ENCODE results near the gene NKIRAS2. TPM values are rescaled to one million over a fixed set of nuclear protein-coding genes. Genes with fewer than 3 reads are reported as not detected.

NKIRAS2 gene
- total and polyA plus RNA-seq, 2 of the 4 experiments (the other 2 are of a cell fraction), result 25.6 to 51.8 TPM

DNA sequence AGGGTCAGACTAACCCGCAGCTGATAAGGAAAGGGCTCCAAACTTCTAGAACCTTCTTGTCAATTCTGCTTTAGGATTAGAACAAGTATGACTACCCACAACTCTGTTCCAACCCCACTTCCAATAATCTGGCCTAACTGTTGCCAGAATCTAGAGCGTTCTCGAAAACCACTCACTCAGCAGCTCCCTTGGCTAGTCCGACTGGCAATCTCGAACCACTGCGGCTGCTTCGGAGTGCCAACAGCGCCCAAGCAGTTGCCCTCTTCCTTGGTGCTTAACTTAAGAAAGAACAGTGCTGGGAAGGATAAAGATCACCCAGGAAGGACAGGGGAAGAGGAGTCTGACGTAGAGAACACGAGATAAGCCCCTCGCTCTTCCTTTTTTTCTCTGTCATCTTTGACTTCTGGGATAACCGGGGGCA is 3.5 kb upstream of the NKIRAS2 start:
- no peak overlapping the region; the same call in 1 of the 2 replicates for H3K18ac ChIP-seq (ENCODE audit: low read depth, low read length)
- WGBS, 2 experiments (ENCODE audit: extremely low coverage in 2 of 2, insufficient read length in 1 of 2), result 0% methylated on average over 2 of the region's 12 CpGs; no CpG with 5 or more reads in 1 of the 2 experiments
- peaks cover 9 to 63% of the 10 kb centered on the region in 2 experiments for H3K79me1 ChIP-seq (ENCODE audit: low read depth in 1 of 2, low read length in 2 of 2)
- peak overlapping the region; percentile 88 for H3K56ac ChIP-seq (ENCODE audit: extremely low read depth, insufficient read depth, low read length)
- H3K9me3 ChIP-seq (ENCODE audit: control insufficient read depth, insufficient read depth, low read length), result no peaks in the 10 kb centered on the region
- peak overlapping the region; percentile 93 for H3K9ac ChIP-seq (ENCODE audit: low read depth, low read length)
- peak overlapping the region; percentile 38; the same call in 1 of the 3 replicates for H2BK15ac ChIP-seq (ENCODE audit: low read depth, low read length)
- peak overlapping the region; percentile 91 for H4K5ac ChIP-seq (ENCODE audit: low read depth, low read length)
- ATAC-seq (ENCODE audit: low read depth) (no peak), DNase-seq (peak; percentile 16)
- H3K23ac ChIP-seq (ENCODE audit: low read depth, low read length), result peak overlapping the region; percentile 100
- peak overlapping the region; percentile 94 for H4K91ac ChIP-seq (ENCODE audit: insufficient read depth, low read depth, low read length)
- H3K4me2 ChIP-seq (ENCODE audit: low read depth, low read length), result peak overlapping the region; percentile 94
- H4K20me1 ChIP-seq (ENCODE audit: insufficient read depth, low read length), result peaks cover 30% of the 10 kb centered on the region
- H2AFZ ChIP-seq (replicated peaks; ENCODE audit: low read length, poor library complexity), result peak overlapping the region; percentile 97
- no peak for TF ChIP-seq MAFK (IDR thresholded peaks at IDR 0.05; ENCODE audit: low read depth, low read length)
- no peak for TF ChIP-seq BHLHE40 (IDR thresholded peaks at IDR 0.05; ENCODE audit: low read depth, low read length)
- TF ChIP-seq NFE2L2 (IDR thresholded peaks at IDR 0.05; ENCODE audit: low read depth, low read length), result no peak
- TF ChIP-seq CEBPB (IDR thresholded peaks at IDR 0.05; ENCODE audit: low read depth, low read length), result no peak
- no peak for TF ChIP-seq SMC3 (IDR thresholded peaks at IDR 0.05; ENCODE audit: low read depth, low read length)
- 0 out of 2 replicates have a peak overlapping the region, but pooled peaks have one; percentile 9 for H2BK20ac ChIP-seq (ENCODE audit: low read depth, low read length)
- peak overlapping the region; percentile 99 for H3K14ac ChIP-seq (replicated peaks; ENCODE audit: low read depth, low read length)
- no TSS peak for BruUV-seq (replicated peaks)
- peak overlapping the region; percentile 73; the same call in 1 of the 2 replicates for H2BK120ac ChIP-seq (ENCODE audit: low read depth, low read length)
- peak overlapping the region; percentile 98 for H3K4ac ChIP-seq (ENCODE audit: low read depth, low read length)
- peaks cover 3% of the 10 kb centered on the region; the same call in 1 of the 2 replicates for H3K4me1 ChIP-seq (ENCODE audit: control insufficient read depth, insufficient read depth, low read length)
- dilution Hi-C loops (cut with HindIII; ENCODE audit: low sequenced_read_pairs, unreplicated experiment), result no loop called here
- peak overlapping the region; percentile 96 to 100 for H4K8ac ChIP-seq (ENCODE audit: low read depth in 2 of 2, low read length in 2 of 2)
- peak overlapping the region; percentile 92 for H2AK5ac ChIP-seq (ENCODE audit: low read depth, low read length)
- peak overlapping the region; percentile 65 for H3K4me3 ChIP-seq (ENCODE audit: insufficient read depth, low read depth, low read length)
- intact Hi-C loops (cut with micrococcal nuclease), result loop anchor here (2.0 kb wide), 1 partner anchor 14 kb away; no protein-coding TSS in a partner anchor
- H2AK9ac ChIP-seq (replicated peaks; ENCODE audit: low read depth, low read length, poor library complexity), result peak overlapping the region; percentile 99
- H3K27me3 ChIP-seq (ENCODE audit: control insufficient read depth, insufficient read depth, low read length), result no peaks in the 10 kb centered on the region
- peak overlapping the region; percentile 94 for H3K27ac ChIP-seq (ENCODE audit: insufficient read depth, low read length)
- peak overlapping the region; percentile 85 for H2BK5ac ChIP-seq (ENCODE audit: low read depth, low read length, poor library complexity, severe bottlenecking)
- CTCF ChIA-PET, result no interaction called here
- POLR2A ChIA-PET (ENCODE audit: unreplicated experiment), result no interaction called here
- no peaks in the 10 kb centered on the region for H3K36me3 ChIP-seq (ENCODE audit: control insufficient read depth, insufficient read depth, low read length)
- H3K9me1 ChIP-seq (ENCODE audit: insufficient read depth, low read length), result peaks cover 8% of the 10 kb centered on the region
- in situ Hi-C loops (cut with MboI; ENCODE audit: low sequenced_read_pairs), result no loop called here
